Endothelial cell of umbilical vein (primary cell): ENCODE results near the gene KLF2. TPM values are rescaled to one million over a fixed set of nuclear protein-coding genes. Genes with fewer than 3 reads are reported as not detected.

Experiments
- BruUV-seq: library from RNA; stranded (reverse); fragments of 400-500 nt; replicated peaks from 2 replicates; lab custom pipeline; 2021; lab: Mats Ljungman, UMichigan
- CTCF ChIA-PET: fragments of 300-600, 350-600 bp; sonication (Branson Sonifier 250); formaldehyde crosslinking; loops from one replicate; lab custom pipeline; 2021; ENCODE audit warnings: antibody characterized with exemption, inconsistent platforms; lab: Charles Lee
- POLR2A ChIA-PET: fragments of 300-600, 350-600 bp; sonication (Branson Sonifier 250); formaldehyde crosslinking; loops from one replicate; lab custom pipeline; 2021; ENCODE audit warnings: antibody characterized with exemption, inconsistent platforms; lab: Charles Lee
- DNase-seq: peaks from one replicate; pipeline ENCODE4 v3.0.0-alpha.2; 2011; ENCODE audit warnings: low read depth, low spot score
- FAIRE-seq: peaks from 2 replicates; lab custom pipeline; 2011; peaks lifted over from hg19 to GRCh38; lab: Jason Lieb, UNC
- H2AFZ ChIP-seq: 2 replicates; pipeline ENCODE4 v1.6.0; 2012; ENCODE audit warnings: low read depth, low read length, control low read depth, inconsistent platforms
- H3K27ac ChIP-seq: 2 replicates; pipeline ENCODE4 v1.5.1; 2011; ENCODE audit warnings: low read depth, mild to moderate bottlenecking, control low read depth, low read length, moderate library complexity; ENCODE audit not compliant: insufficient read depth
- H3K27me3 ChIP-seq, 2 experiments: 2 replicates each; pipeline versions ENCODE4 v1.6.0 to v1.6.1; 2011; ENCODE audit warnings: low read length in 2 of 2, mixed read lengths in 1 of 2; ENCODE audit not compliant: control insufficient read depth in 2 of 2, insufficient read depth in 2 of 2
- H3K36me3 ChIP-seq, 2 experiments: 2 replicates in 1 of 2; 3 replicates in 1 of 2; pipeline ENCODE4 v1.5.1; 2011; ENCODE audit warnings: low read length in 2 of 2, mild to moderate bottlenecking in 1 of 2, moderate library complexity in 1 of 2; ENCODE audit not compliant: control insufficient read depth in 2 of 2, insufficient read depth in 2 of 2; ENCODE audit errors: extremely low read depth in 1 of 2
- H3K4me1 ChIP-seq: 3 replicates; pipeline ENCODE4 v1.5.1; 2011; ENCODE audit warnings: mild to moderate bottlenecking, low read length; ENCODE audit not compliant: control insufficient read depth, insufficient read depth; ENCODE audit errors: extremely low read depth
- H3K4me2 ChIP-seq: 2 replicates; pipeline ENCODE4 v1.6.1; 2011; ENCODE audit warnings: low read length, control low read depth, mixed read lengths; ENCODE audit not compliant: insufficient read depth
- H3K4me3 ChIP-seq, 3 experiments: fragments of 200-600 bp in 1 of 3; sonication (generic), shearing (Covaris generic) in 1 of 3; replicated peaks in 1 of 3; 2 replicates each; pipeline ENCODE4 v1.5.1; 2011 to 2016; ENCODE audit warnings: control low read depth in 3 of 3, low read length in 3 of 3, mild to moderate bottlenecking in 2 of 3, inconsistent platforms in 1 of 3, low read depth in 1 of 3, moderate library complexity in 1 of 3; ENCODE audit not compliant: insufficient read depth in 1 of 3
- H3K79me2 ChIP-seq: 2 replicates; pipeline ENCODE4 v1.6.0; 2012; ENCODE audit warnings: low read length, inconsistent platforms; ENCODE audit not compliant: control insufficient read depth, insufficient read depth
- H3K9ac ChIP-seq: replicated peaks from 2 replicates; pipeline ENCODE3; 2011; ENCODE audit warnings: low read length, control low read depth; ENCODE audit not compliant: insufficient read depth; ENCODE audit errors: extremely low read depth
- H3K9me1 ChIP-seq: replicated peaks from 3 replicates; pipeline ENCODE4 v1.6.0; 2011; ENCODE audit warnings: mild to moderate bottlenecking, low read length; ENCODE audit not compliant: control insufficient read depth, insufficient read depth; ENCODE audit errors: extremely low read depth
- H3K9me3 ChIP-seq: replicated peaks from 2 replicates; pipeline ENCODE4 v1.5.1; 2012; ENCODE audit warnings: low read length, inconsistent platforms; ENCODE audit not compliant: control insufficient read depth, insufficient read depth
- H4K20me1 ChIP-seq: replicated peaks from 2 replicates; pipeline ENCODE3; 2011; ENCODE audit warnings: mild to moderate bottlenecking, low read length; ENCODE audit not compliant: control insufficient read depth, insufficient read depth; ENCODE audit errors: extremely low read depth
- CTCF ChIP-seq, 2 donors: IDR thresholded peaks; 1 replicate in 1 of 2; 2 replicates in 1 of 2; pipeline ENCODE4 v1.5.1; 2011; ENCODE audit warnings: low read length in 2 of 2, mild to moderate bottlenecking in 2 of 2, moderate library complexity in 2 of 2, control low read depth in 1 of 2, inconsistent platforms in 1 of 2, low read depth in 1 of 2; ENCODE audit not compliant: insufficient read depth in 1 of 2; ENCODE audit errors: extremely low read depth in 1 of 2
- EZH2 ChIP-seq: IDR thresholded peaks from 2 replicates; pipeline ENCODE4 v1.6.1; 2012; ENCODE audit warnings: borderline replicate concordance, low read depth, mild to moderate bottlenecking, moderate library complexity, low read length, inconsistent platforms; ENCODE audit not compliant: severe bottlenecking
- FOS ChIP-seq: IDR thresholded peaks from 2 replicates; pipeline ENCODE4 v1.6.1; 2011; ENCODE audit warnings: mild to moderate bottlenecking, low read length, moderate library complexity, borderline replicate concordance; ENCODE audit not compliant: insufficient read depth
- GATA2 ChIP-seq: IDR thresholded peaks from 2 replicates; pipeline ENCODE4 v1.7.0; 2011; ENCODE audit warnings: low read depth, mild to moderate bottlenecking, moderate library complexity, mixed read lengths, low read length; ENCODE audit not compliant: insufficient read length, insufficient read depth
- JUN ChIP-seq: IDR thresholded peaks from 2 replicates; pipeline ENCODE4 v1.6.1; 2011; ENCODE audit warnings: borderline replicate concordance, low read depth; ENCODE audit not compliant: insufficient read length, insufficient read depth
- MYC ChIP-seq: IDR thresholded peaks from one replicate; pipeline ENCODE4 v1.6.1; 2011; ENCODE audit warnings: mild to moderate bottlenecking, low read depth, low read length
- POLR2A ChIP-seq: IDR thresholded peaks from 2 replicates; pipeline ENCODE4 v1.6.1; 2012; ENCODE audit warnings: low read depth, mild to moderate bottlenecking, control low read depth, low read length
- POLR2AphosphoS5 ChIP-seq: IDR thresholded peaks from 2 replicates; pipeline ENCODE4 v1.6.1; 2012; ENCODE audit warnings: low read depth, mild to moderate bottlenecking, control low read depth, low read length, moderate library complexity; ENCODE audit not compliant: insufficient read depth
- dilution Hi-C: fragments of 300-500 bp; cut with MboI; formaldehyde crosslinking; loops from one replicate; pipeline ENCODE4 v1.15.0; 2019; ENCODE audit warnings: low sequenced_read_pairs; ENCODE audit not compliant: extremely low pct_ligation_motif_present
- intact Hi-C: fragments of 100-400 bp; cut with micrococcal nuclease; formaldehyde crosslinking; loops from one replicate; pipeline ENCODE4 v1.10.0; 2022
- polyA plus RNA-seq, 4 experiments: library from polyadenylated mRNA; depleted of rRNA in 3 of 4; stranded (reverse) in 3 of 4; unstranded in 1 of 4; fragments of >200 nt; gene quantifications; 2 replicates each; pipeline versions ENCODE4 v1.2.1 to v1.2.3, GENCODE V29; 2011 to 2012; ENCODE audit warnings: missing spikeins in 1 of 4
- total RNA-seq: library from RNA; stranded (reverse); gene quantifications from 2 replicates; pipeline ENCODE4 v1.2.3, GENCODE V29; 2021
- TF ChIP-seq, protein P1 (sequence below): IDR thresholded peaks from 2 replicates; pipeline ENCODE4 v1.6.1; 2011; ENCODE audit not compliant: insufficient read depth, insufficient read length

Gene KLF2
- total and polyA plus RNA-seq, 2 donors (not counting 3 experiments of a cell fraction or from before 2014, with no cell fraction given), result 23.4 to 30.3 TPM

- H3K4me1 ChIP-seq, result peaks cover 10% of the 10 kb centered on the region
- intact Hi-C loops, result no loop called here
- H3K9me1 ChIP-seq, result no peaks in the 10 kb centered on the region
- H3K9ac ChIP-seq, result no peak overlapping the region
- no peak for DNase-seq
- FAIRE-seq, result no peak
- no peaks in the 10 kb centered on the region for H3K36me3 ChIP-seq
- no peak overlapping the region for H2AFZ ChIP-seq
- ChIA-PET CTCF (interaction anchor here (1.5 kb wide), 1 partner anchor 13 kb away, joined by 3 read pairs; no protein-coding TSS in a partner anchor), POLR2A (no interaction called here)
- no peak for TF ChIP-seq EZH2
- BruUV-seq, result no TSS peak
- H3K4me2 ChIP-seq, result no peak overlapping the region
- no peaks in the 10 kb centered on the region for H3K27me3 ChIP-seq
- no peak overlapping the region for H3K27ac ChIP-seq
- H4K20me1 ChIP-seq, result no peaks in the 10 kb centered on the region
- dilution Hi-C loops, result loop anchor here (25.0 kb wide), 1 partner anchor 157 kb away; no protein-coding TSS in a partner anchor
- H3K79me2 ChIP-seq, result no peaks in the 10 kb centered on the region
- no peaks in the 10 kb centered on the region for H3K9me3 ChIP-seq
- H3K4me3 ChIP-seq, result no peak overlapping the region
Measured at GRCh38 chr19:16369306-16369663, 44.7 kb downstream of the KLF2 start.

GRCh38 chr19:16369664-16370576, 45.3 kb downstream of the KLF2 start:
- no peak for DNase-seq
- dilution Hi-C loops, result loop anchor here (25.0 kb wide), 1 partner anchor 158 kb away; no protein-coding TSS in a partner anchor
- no peaks in the 10 kb centered on the region for H3K9me1 ChIP-seq

More at GRCh38 chr19:16369664-16370576, 45.3 kb downstream of the KLF2 start:
- peaks cover 0 to 2% of the 10 kb centered on the region in 2 experiments for H3K36me3 ChIP-seq
- no peaks in the 10 kb centered on the region for H3K27me3 ChIP-seq
- H3K79me2 ChIP-seq, result no peaks in the 10 kb centered on the region
- H4K20me1 ChIP-seq, result no peaks in the 10 kb centered on the region
- H3K9me3 ChIP-seq, result no peaks in the 10 kb centered on the region
- POLR2A ChIA-PET, result no interaction called here
- no peak overlapping the region for H2AFZ ChIP-seq
- TF ChIP-seq POLR2A, result no peak
- TF ChIP-seq JUN, result no peak
- TF ChIP-seq CTCF (IDR thresholded peaks at IDR 0.05; ENCODE audit: extremely low read depth in 1 of 2, insufficient read depth in 1 of 2, low read depth in 1 of 2, low read length in 2 of 2), result no peak
- no peak for TF ChIP-seq GATA2
- no peak for TF ChIP-seq FOS
- TF ChIP-seq, protein P1, sequence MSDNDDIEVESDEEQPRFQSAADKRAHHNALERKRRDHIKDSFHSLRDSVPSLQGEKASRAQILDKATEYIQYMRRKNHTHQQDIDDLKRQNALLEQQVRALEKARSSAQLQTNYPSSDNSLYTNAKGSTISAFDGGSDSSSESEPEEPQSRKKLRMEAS, result no peak
- TF ChIP-seq EZH2, result no peak
- TF ChIP-seq MYC, result no peak
- TF ChIP-seq POLR2AphosphoS5, result no peak
- H3K27ac ChIP-seq, result no peak overlapping the region
- H3K4me1 ChIP-seq, result peaks cover 13% of the 10 kb centered on the region
- no peak overlapping the region for H3K9ac ChIP-seq
- no TSS peak for BruUV-seq
- intact Hi-C loops, result no loop called here
- no peak overlapping the region for H3K4me3 ChIP-seq
- CTCF ChIA-PET, result interaction anchor here (1.5 kb wide), 1 partner anchor 13 kb away, joined by 3 read pairs; no protein-coding TSS in a partner anchor
- no peak overlapping the region for H3K4me2 ChIP-seq
- no peak for FAIRE-seq
